GM19035 (cell line): Measurements from ENCODE around the gene PODN.

ENCODE experiments used
- ATAC-seq: cut with Tn5 transposase; IDR thresholded peaks from one replicate; pipeline ENCODE4 v1.9.1; 2021; ENCODE audit not compliant: unreplicated experiment

PODN gene

GRCh38 chr1:53074313-53075154 lies 12.5 kb downstream of the PODN start:
- no peak for ATAC-seq

DNA sequence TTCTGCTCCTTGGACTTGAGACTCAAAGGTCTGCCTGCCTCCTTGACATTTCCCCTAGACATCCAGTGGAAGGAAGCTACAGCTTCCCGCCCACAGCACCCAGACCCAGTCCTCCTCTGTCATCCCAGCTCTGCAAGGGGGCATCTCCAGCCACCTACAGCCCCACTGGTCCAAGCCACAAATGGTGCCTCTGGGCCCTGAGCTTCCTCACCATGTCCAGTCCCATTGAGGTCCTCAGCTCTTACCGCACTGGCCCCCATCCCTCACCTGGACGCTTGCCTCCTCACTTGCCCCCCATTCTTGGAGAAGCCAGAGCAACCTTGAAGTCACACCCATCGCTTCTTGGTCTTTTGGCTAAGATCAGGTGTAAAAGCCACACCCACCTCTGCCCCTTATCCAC lies 13.2 kb downstream of the PODN start:
- ATAC-seq = no peak

- ATAC-seq = no peak
Observed at GRCh38 chr1:53075761-53076163, 13.7 kb downstream of the PODN start.

GRCh38 chr1:53076165-53076564 lies 14.2 kb downstream of the PODN start:
- ATAC-seq = no peak

GRCh38 chr1:53076721-53077598 lies 14.9 kb downstream of the PODN start:
- no peak for ATAC-seq

GRCh38 chr1:53077599-53077965 lies 15.6 kb downstream of the PODN start:
- no peak for ATAC-seq

DNA sequence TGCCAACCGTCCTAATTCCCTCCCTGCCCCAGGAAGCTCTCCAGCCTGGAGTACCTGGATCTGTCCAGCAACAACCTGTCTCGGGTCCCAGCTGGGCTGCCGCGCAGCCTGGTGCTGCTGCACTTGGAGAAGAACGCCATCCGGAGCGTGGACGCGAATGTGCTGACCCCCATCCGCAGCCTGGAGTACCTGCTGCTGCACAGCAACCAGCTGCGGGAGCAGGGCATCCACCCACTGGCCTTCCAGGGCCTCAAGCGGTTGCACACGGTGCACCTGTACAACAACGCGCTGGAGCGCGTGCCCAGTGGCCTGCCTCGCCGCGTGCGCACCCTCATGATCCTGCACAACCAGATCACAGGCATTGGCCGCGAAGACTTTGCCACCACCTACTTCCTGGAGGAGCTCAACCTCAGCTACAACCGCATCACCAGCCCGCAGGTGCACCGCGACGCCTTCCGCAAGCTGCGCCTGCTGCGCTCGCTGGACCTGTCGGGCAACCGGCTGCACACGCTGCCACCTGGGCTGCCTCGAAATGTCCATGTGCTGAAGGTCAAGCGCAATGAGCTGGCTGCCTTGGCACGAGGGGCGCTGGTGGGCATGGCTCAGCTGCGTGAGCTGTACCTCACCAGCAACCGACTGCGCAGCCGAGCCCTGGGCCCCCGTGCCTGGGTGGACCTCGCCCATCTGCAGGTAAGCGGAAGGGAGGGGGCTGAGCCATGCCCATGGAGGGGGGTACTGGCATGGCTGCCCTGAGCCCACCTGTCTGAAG lies 16.5 kb downstream of the PODN start:
- ATAC-seq = no peak

DNA sequence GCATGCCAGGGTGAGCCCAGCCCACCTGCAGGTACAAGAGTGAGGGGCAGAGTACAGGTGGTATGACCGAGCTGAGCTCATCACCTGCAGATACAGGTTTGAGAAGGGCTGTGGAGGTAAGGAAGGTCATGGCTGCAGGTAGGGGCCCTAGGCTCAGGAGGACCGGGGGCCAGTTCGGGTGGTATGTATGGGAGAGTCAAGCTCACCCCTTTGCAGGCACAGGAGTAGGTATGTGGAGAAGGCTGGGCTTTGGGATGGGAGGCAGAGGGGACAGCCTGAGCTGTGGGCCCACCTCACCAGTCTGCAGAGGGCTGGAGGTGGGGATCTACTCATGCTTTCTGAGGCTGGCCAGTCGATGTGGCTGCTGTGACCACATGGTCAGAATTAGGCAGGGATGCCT lies 17.2 kb downstream of the PODN start:
- no peak for ATAC-seq

DNA sequence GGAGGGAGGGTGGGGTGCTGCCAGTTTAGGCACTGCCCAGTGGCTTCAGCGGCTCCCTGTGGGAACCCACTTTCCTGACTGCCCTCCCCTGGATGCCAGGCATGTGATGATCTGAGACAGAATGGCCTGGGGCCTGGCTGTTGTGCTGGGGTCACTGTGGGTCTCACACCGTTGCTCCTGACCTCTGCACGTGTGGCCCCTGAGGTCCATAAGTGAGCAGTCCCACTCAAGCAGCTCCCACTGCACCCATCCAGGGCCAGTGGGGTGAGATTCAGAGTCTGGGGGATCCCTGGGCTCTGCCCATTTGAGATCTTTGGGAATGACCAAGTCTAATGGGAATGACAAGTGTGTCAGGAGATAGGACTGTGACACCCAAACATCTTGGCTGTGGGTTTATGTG lies 18.0 kb downstream of the PODN start:
- no peak for ATAC-seq

DNA sequence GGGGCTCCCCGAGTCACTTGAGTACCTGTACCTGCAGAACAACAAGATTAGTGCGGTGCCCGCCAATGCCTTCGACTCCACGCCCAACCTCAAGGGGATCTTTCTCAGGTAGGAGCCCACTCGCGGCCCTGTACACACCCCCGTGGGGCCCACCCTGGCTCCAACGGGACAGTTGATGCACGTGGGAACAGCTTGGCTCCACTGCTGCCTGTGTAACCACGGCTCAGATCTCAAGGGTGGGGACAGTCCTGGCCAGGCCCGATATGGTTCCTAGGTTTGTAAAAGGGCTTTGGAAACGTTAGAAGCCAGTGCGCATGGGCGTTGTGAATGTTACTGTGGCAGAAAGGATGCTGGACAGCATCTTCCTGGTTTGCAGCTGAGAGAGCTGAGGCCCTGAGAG lies 18.8 kb downstream of the PODN start:
- ATAC-seq = no peak

DNA sequence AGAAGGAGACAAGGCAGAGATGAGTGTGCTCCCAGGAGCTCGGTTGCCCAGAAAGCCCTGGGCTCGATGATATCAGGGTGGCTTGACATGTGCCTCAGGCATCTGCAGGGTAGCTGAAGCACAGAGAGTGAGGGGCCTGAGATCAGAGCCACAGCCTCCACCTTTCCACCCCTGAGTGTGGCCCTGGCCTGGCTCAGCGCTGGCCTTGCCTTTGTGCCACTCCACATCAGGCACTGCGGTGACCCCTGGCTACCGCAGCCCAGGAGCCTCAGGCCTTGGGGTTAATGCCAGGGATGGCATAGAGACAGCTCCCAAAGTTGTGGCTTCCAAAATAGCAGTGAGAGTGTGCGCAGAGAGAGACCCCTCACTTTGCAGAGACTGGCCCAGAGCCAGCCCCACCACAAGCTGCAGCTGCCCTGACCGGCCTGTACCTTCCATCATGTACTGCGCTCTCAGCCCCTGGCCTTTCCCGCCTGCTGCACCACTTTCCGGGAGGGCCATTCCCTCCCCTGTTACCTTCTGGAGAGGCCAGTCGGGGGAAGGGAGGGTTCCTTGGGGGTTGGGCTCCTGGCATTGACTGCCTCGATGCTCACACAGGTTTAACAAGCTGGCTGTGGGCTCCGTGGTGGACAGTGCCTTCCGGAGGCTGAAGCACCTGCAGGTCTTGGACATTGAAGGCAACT lies 19.5 kb downstream of the PODN start:
- no peak for ATAC-seq

- ATAC-seq = no peak
Observed at GRCh38 chr1:53082826-53083455, 20.9 kb downstream of the PODN start.

GRCh38 chr1:53083636-53084588 lies 21.9 kb downstream of the PODN start:
- ATAC-seq = no peak

- no peak for ATAC-seq
Observed at GRCh38 chr1:53084589-53084971, 22.6 kb downstream of the PODN start.

GRCh38 chr1:53085405-53085804 lies 23.4 kb downstream of the PODN start:
- no peak for ATAC-seq

DNA sequence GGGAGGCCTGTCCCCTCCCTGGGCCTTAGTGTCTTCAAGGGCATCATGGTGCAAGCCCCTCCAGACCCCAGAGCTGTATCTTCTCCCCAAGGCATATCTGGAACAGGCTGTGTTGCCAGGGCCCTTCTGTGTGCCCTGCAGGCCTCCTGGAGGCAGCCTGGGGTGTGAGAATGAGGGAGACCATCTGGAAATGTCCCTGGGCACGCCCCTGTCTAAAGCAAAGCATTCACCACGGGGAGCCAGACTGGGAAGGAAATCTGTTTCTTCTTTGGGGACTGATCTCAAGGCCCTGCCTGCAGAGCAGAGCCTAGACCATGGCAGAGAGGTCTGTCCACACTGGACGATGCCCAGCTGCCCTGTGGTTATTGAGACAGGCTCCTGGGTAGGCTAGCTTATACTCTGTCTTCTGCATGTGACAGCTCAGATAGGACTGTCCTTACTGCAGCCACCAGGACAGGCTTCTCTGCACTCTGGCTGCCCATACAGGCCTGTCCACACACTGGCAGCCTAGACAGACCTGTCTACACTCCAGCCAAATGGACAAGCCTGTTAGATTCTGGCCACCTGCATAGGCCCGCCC lies 24.6 kb downstream of the PODN start:
- ATAC-seq = no peak

DNA sequence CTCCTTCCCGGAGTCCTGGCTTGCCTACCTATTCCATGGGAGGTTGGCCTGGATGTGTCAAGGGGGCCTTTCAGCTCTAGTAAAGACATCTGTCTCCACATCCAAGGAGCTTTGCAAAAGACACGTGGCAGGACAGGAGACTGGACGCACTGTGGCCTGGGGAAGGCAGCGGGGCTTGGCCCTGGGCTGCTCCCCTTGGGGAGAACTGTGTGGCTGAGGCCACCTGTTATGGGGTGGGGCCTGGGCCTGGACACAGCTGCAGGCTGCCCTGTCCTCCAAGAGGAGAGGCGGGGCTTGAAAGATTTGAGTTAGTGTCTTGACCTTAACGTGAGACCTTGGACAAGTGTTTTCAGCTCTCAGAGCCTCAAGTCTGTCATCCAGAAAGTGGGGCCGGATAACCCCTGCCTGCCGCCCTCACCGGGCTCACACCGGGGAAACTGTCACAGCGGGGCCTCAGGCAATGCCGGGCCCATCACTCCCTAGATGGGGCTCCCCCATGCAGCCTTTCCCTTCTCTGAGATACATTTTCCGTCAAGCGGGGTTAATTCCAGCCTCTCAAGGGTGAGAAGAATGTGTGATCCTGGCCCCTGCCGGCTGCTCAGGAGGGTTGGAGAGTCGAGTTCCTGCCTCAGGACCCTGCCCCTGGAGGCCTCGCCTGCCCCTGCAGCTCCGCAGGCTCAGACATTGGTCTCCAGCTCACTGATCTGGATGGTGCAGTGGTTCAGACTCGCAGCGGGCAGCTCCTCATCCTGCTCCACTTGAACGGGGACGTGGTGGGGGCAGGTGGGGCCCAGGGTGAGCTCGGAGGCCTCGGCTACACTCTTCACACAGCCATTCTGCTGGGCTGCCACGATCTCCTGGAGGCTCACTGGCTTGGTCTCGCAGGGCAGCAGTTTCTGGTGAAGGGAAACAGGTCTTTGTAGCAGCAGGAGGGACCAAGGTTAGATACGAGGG lies 25.6 kb downstream of the PODN start:
- ATAC-seq = no peak
